NCI-H1092 (cell line): ENCODE measurements around the gene ORC6.

Experiments
- DNase-seq: peaks from one replicate; lab custom pipeline; 2025; lab: John Stamatoyannopoulos, UW

ORC6 gene

DNA sequence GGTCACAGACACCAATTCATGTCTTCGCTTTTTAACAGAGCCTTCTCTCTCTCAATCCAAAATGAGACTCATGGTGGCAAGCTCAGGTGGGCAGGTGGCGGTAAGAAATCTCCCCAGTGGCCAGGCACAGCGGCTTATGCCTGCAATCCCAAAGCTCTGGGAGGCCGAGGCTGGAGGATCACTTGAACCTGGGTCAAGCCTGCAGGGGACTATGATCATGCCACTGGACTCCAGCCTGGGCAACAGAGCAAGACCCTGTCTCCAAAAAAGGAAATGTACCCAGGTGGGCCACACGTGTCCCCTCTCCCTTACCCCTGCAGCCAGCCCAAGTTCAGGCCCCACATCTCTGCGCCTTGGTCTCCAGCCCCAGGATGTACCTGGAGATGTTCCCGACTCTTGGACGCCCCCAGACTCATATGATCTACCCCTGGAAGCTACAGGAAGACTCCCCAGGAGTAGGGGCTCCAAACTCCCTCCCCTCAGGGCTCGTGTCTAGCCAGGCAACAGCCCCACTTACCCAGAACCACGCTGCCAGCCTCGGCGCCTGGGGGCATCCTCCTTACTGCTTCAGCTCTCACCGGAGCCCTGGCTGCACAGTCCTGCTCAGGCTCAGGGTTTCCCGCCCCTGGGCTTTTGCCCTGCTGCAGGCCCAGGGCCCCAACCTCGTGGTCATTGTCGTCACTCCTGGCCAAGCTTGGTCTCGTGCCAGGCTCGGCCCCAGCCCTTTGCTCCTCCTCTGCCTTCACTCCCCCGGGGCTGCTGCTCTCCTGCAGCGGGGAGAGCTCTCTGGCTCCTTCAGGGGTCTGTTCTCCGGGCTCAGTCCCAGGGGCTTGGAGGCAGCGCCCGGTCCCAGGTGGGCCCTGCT lies 42.5 kb downstream of the ORC6 start:
- no peak for DNase-seq

- DNase-seq, result no peak
These were observed 43.1 kb downstream of the ORC6 start for GRCh38 chr16:46732561-46732960.

- DNase-seq, result no peak
These were observed 43.9 kb downstream of the ORC6 start for GRCh38 chr16:46733319-46733830.

- no peak for DNase-seq
These were observed 47.2 kb downstream of the ORC6 start for GRCh38 chr16:46736695-46737094.

DNA sequence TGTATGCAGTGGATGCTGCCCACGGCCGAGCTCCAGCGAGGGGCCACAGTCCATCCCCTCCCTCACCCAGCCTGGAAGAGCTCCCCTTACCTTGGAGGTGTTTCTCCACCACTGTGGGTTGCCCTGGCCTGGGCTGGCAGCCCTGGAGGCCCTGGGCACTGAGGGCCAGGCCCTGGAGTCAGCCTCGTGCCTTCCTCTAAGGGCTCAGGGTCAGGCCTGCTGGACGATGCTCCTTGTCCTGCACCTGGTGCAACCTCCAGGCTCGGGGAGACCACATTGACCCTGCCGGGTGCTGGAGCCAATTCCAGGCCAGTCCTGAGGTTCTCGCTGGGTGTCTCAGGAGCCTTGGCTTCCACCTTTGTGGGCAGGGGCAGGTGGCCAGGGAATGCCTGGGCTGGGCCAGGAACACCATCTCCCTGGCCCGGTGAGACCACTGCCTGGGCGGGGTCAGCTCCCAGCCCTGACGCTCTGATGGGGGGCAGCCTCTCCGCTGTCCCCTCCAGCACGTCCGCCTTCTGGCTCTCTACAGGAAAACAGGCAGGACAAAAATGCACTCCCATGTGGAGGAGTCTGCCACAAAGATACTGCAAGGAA lies 48.3 kb downstream of the ORC6 start:
- no peak for DNase-seq

GRCh38 chr16:46739934-46740333 lies 50.5 kb downstream of the ORC6 start:
- no peak for DNase-seq

DNA sequence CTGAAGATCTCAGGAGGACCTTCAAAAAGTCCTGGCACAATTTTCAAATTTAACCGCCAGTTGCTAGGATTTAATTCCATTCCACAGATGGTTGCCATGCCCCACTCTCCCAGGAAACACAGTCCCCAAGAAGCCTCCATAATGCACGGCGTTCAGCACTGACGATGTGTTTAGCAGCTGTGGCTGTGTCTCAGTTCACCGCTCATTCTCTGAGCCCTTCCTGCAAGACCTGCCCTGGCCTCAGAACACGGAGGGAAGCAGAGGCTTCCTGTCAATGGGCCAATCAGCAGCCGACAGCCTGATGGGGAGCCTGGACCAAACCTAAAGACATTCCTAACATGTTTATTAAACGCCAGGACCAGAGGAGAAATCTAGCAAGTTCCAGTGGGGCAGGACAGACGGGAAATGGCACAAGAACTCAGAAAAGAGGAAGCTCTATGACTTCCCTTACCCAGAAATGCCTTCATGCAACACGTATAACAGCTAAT lies 53.8 kb downstream of the ORC6 start:
- no peak for DNase-seq

DNA sequence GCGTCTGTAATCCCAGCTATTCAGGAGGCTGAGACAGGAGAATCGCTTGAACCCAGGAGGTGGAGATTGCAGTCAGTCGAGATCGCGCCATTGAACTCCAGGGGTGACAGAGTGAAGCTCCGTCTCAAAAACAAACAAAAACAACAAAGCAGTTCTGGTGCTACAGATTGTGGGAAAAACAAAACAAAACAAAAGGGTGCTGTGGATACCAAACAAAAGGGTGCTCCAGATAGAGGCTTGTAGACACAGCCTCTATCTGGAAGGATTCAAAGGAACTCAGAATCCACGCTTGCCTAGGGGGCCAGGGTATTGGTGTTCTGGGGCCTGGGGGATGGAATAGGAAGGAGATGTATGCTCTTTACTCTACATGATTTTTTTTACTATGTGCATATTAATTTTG lies 56.2 kb downstream of the ORC6 start:
- no peak for DNase-seq

DNA sequence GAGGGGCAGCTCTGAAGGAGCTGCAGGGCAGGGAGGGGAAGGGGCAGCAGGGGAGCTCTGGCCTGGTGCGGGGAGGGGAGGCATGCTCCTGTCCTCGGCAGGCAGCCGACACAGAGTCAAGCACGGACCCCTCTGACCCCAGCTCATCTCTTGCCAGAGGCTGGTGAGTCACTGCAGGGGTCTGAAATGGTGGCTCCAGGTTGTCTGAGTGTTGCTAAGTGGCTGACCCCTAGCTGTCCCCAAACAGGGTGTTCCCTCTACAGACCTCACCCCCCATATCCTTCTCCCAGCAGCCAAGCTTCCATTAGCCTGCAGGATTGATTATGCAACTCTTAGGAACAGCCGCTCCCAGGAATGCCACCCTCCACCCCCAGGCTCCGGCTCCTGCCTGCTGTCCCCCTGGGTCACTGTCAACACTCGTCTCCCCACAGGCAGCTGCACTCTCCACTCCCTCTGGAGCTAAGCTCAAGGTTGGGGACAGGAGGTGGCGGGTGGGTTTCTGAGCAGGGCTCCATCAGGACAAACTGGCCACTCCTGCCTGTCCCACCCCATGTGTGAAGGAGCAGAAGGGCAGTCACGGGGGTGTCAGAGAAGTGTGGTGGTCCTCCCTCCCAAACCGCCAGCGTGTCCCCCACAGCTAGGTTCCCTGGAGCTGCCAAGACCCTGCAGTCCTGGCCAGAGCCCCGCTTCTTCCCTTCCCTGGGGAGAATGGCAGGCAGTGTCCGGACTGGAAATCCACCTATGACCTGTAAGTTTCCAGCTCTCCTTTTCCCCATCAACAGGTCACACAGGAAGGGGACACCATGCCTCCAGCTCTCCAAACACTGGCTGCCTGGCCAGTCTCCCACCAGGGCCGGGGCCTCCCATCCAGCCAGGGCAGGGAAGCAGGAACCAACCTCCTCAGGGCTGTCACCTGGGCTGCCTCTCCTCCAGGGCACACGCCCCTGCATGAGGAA lies 57.6 kb downstream of the ORC6 start:
- no peak for DNase-seq
